Measurements from ENCODE around the gene TDRD12.

GRCh38 chr19:32751066-32751465 lies 31.5 kb downstream of the TDRD12 start:
- TF ChIP-seq SP1 (IDR thresholded peaks at IDR 0.05) (no peak), CTCF (IDR thresholded peaks at IDR 0.05; ENCODE audit: low read depth, low read length, missing input control) (no peak), MAX (IDR thresholded peaks at IDR 0.05) (no peak), JUND (IDR thresholded peaks at IDR 0.05) (no peak), RAD21 (IDR thresholded peaks at IDR 0.05) (no peak), TAF1 (conservative IDR thresholded peaks at IDR 0.05) (no peak), ZBTB33 (IDR thresholded peaks at IDR 0.05) (no peak), REST (IDR thresholded peaks at IDR 0.05) (no peak)

All from liver (tissue), 3 donors.